GM12878 (cell line): ENCODE measurements around the gene MTIF3. TPM values are rescaled to one million over a fixed set of nuclear protein-coding genes. Genes with fewer than 3 reads are reported as not detected.

ENCODE experiments used
- ESRRA ChIP-seq: IDR thresholded peaks from 2 replicates; pipeline ENCODE4 v1.6.1; 2012; ENCODE audit warnings: mild to moderate bottlenecking, low read length, improper control_type of control experiment
- IKZF2 ChIP-seq, 2 experiments: fragments of 450-650 bp; IDR thresholded peaks; 2 replicates each; pipeline ENCODE4 v1.6.1; 2017; ENCODE audit warnings: mild to moderate bottlenecking in 2 of 2, moderate library complexity in 2 of 2
- MXI1 ChIP-seq: fragments of 150-350 bp; IDR thresholded peaks from 2 replicates; pipeline ENCODE4 v1.6.1; 2011; ENCODE audit warnings: low read depth, mild to moderate bottlenecking, inconsistent platforms, low read length, improper control_type of control experiment
- RB1 ChIP-seq: fragments of 450-650 bp; formaldehyde crosslinking; IDR thresholded peaks from 2 replicates; pipeline ENCODE4 v1.6.1; 2017; ENCODE audit warnings: mild to moderate bottlenecking, borderline replicate concordance
- RCOR1 ChIP-seq: conservative IDR thresholded peaks from 2 replicates; pipeline ENCODE4 v1.6.1; 2012; ENCODE audit warnings: low read depth, low read length, improper control_type of control experiment
- polyA plus RNA-seq, 11 experiments: library from polyadenylated mRNA; depleted of rRNA in 4 of 11; unstranded in 6 of 11; stranded (reverse) in 5 of 11; fragments of >200 nt; fragmentation: Nextera tagmentation in 4 of 11; fragmentation: Illumina TruSeq in 1 of 11; extraction: Ambion mirVana in 4 of 11; extraction: Trizol in 1 of 11; gene quantifications; 1 replicate in 1 of 11; 2 replicates in 10 of 11; pipeline versions ENCODE4 v1.2.1 to v1.2.3, GENCODE V29; 2011 to 2016; ENCODE audit warnings: inconsistent platforms in 2 of 11, missing spikeins in 2 of 11, low read depth in 1 of 11
- total RNA-seq, 4 experiments: library from RNA; depleted of rRNA in 3 of 4; stranded (reverse); fragments of >200 nt in 3 of 4; fragmentation: Illumina TruSeq in 1 of 4; extraction: Trizol in 1 of 4; gene quantifications; 2 replicates each; pipeline versions ENCODE4 v1.2.1 to v1.2.3, GENCODE V29; 2013 to 2021
- TF ChIP-seq, protein P1 (sequence below): fragments of 150-350 bp; IDR thresholded peaks from 2 replicates; pipeline ENCODE4 v1.6.1; 2014; ENCODE audit warnings: mild to moderate bottlenecking, low read depth, low read length
- TF ChIP-seq, protein P2 (sequence below): fragments of 450-650 bp; IDR thresholded peaks from 2 replicates; pipeline ENCODE4 v1.6.1; 2014; ENCODE audit warnings: mild to moderate bottlenecking
- TF ChIP-seq, protein P3 (sequence below): fragments of 450-650 bp; IDR thresholded peaks from 2 replicates; pipeline ENCODE4 v1.6.1; 2017; ENCODE audit warnings: antibody characterized with exemption, mild to moderate bottlenecking, moderate library complexity

MTIF3 gene
- total and polyA plus RNA-seq, 10 of the 15 experiments (the other 5 are each of a cell fraction or from before 2014, with no cell fraction given): 22.4 to 73.9 (median 49.7) TPM

DNA sequence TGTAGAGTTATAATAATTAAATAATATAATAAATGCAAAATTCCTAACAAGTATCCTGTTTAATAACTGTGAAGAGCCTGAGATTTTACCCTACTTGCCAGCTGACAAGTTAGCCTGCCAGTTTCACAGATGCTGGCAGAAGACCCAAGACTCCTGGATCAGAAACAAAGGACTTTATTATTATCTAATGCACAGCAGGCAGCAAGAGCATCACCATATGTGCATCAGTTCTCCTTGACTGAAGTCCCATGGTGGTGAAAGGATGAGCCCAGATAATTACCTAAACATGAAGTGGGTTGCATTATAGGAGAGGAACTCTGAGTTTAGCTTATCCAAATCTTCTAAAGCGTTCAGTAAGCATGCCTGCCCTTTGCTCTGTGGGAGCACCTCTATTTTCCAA, 39.1 kb upstream of the MTIF3 start (continued):
- TF ChIP-seq, protein P1, sequence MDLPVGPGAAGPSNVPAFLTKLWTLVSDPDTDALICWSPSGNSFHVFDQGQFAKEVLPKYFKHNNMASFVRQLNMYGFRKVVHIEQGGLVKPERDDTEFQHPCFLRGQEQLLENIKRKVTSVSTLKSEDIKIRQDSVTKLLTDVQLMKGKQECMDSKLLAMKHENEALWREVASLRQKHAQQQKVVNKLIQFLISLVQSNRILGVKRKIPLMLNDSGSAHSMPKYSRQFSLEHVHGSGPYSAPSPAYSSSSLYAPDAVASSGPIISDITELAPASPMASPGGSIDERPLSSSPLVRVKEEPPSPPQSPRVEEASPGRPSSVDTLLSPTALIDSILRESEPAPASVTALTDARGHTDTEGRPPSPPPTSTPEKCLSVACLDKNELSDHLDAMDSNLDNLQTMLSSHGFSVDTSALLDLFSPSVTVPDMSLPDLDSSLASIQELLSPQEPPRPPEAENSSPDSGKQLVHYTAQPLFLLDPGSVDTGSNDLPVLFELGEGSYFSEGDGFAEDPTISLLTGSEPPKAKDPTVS: no peak
- TF ChIP-seq RCOR1 (no peak), IKZF2 (IDR thresholded peaks at IDR 0.05) (no peak), RB1 (no peak), ESRRA (no peak), MXI1 (no peak)
- TF ChIP-seq, protein P2, sequence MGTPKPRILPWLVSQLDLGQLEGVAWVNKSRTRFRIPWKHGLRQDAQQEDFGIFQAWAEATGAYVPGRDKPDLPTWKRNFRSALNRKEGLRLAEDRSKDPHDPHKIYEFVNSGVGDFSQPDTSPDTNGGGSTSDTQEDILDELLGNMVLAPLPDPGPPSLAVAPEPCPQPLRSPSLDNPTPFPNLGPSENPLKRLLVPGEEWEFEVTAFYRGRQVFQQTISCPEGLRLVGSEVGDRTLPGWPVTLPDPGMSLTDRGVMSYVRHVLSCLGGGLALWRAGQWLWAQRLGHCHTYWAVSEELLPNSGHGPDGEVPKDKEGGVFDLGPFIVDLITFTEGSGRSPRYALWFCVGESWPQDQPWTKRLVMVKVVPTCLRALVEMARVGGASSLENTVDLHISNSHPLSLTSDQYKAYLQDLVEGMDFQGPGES: no peak
- TF ChIP-seq, protein P3, sequence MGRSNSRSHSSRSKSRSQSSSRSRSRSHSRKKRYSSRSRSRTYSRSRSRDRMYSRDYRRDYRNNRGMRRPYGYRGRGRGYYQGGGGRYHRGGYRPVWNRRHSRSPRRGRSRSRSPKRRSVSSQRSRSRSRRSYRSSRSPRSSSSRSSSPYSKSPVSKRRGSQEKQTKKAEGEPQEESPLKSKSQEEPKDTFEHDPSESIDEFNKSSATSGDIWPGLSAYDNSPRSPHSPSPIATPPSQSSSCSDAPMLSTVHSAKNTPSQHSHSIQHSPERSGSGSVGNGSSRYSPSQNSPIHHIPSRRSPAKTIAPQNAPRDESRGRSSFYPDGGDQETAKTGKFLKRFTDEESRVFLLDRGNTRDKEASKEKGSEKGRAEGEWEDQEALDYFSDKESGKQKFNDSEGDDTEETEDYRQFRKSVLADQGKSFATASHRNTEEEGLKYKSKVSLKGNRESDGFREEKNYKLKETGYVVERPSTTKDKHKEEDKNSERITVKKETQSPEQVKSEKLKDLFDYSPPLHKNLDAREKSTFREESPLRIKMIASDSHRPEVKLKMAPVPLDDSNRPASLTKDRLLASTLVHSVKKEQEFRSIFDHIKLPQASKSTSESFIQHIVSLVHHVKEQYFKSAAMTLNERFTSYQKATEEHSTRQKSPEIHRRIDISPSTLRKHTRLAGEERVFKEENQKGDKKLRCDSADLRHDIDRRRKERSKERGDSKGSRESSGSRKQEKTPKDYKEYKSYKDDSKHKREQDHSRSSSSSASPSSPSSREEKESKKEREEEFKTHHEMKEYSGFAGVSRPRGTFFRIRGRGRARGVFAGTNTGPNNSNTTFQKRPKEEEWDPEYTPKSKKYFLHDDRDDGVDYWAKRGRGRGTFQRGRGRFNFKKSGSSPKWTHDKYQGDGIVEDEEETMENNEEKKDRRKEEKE: no peak
- TF ChIP-seq, all 136 proteins: peak for 0
